Measurements from ENCODE around the gene TRPM2.
"Not testable (repeated sequence)": the region's sequence is repeated elsewhere in the genome, so short reads cannot be mapped to it uniquely, and the experiment has no call there.

TRPM2 gene

GRCh38 chr21:44414291-44415072 is 61.1 kb downstream of the TRPM2 start:
- Histone ChIP-seq H3K36me3 (ENCODE audit: control insufficient read depth, insufficient read depth, low read length) (no peaks in the 10 kb centered on the region), H3K27me3 (ENCODE audit: control insufficient read depth, insufficient read depth, low read length) (peaks cover 9% of the 10 kb centered on the region), H3K9me3 (ENCODE audit: control insufficient read depth, low read length) (no peaks in the 10 kb centered on the region), H3K4me3 (ENCODE audit: low read length) (no peak overlapping the region), H3K9ac (ENCODE audit: low read length) (no peak overlapping the region), H3K4me1 (ENCODE audit: control insufficient read depth, insufficient read depth, low read length) (no peaks in the 10 kb centered on the region)

DNA sequence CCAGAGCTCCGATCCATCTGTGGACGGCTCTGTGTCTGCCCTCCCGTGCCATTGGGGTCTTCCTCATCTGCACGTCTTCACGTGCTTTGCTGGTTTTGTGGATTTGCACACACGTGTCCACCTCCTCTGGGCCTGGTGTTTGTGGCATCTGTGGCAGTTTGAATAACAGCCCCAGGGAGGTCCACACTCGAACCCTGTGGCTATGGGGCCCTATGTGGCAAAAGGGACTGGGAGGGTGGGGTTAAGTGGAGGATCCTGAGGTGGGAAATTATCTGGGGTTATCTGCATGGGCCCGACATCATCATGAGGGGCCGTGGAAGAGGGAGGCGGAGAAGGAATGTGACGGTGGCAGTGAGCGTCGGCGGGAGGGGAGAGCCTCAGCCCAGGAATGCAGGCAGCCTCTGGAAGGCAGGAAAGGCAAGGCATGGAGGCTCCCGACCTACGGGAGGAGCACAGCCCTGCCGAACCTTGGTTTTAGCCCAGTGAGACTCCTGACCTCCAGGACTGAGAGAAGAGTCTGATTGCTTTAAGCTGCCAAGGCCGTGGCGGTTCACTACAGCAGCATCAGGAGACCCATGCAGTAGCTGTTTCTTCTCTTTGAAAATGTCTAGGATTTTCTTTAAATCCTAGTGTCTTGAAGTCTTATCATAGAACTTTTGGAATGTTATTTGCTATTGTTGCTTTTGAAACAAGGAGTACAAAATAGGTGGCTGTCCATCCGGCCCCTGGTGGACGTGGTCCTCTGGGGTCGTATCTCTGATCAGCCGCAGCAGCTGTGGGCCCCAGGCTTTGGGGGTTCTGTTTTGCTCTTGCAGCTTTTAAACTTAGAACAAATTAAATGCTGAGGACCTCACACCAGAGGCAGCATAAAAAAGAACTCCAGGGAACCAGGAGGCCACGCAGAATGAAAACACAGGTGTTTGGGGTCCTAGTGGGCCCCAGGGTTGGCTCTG is 61.9 kb downstream of the TRPM2 start:
- Histone ChIP-seq H3K4me1 (ENCODE audit: control insufficient read depth, insufficient read depth, low read length) (no peaks in the 10 kb centered on the region), H3K27me3 (ENCODE audit: control insufficient read depth, insufficient read depth, low read length) (peaks cover 9% of the 10 kb centered on the region), H3K9ac (ENCODE audit: low read length) (no peak overlapping the region), H3K4me3 (ENCODE audit: low read length) (no peak overlapping the region), H3K9me3 (ENCODE audit: control insufficient read depth, low read length) (no peaks in the 10 kb centered on the region), H3K36me3 (ENCODE audit: control insufficient read depth, insufficient read depth, low read length) (no peaks in the 10 kb centered on the region)

GRCh38 chr21:44416193-44416592 is 62.8 kb downstream of the TRPM2 start:
- Histone ChIP-seq H3K4me3 (ENCODE audit: low read length) (no peak overlapping the region), H3K36me3 (ENCODE audit: control insufficient read depth, insufficient read depth, low read length) (no peaks in the 10 kb centered on the region), H3K9me3 (ENCODE audit: control insufficient read depth, low read length) (no peaks in the 10 kb centered on the region), H3K4me1 (ENCODE audit: control insufficient read depth, insufficient read depth, low read length) (no peaks in the 10 kb centered on the region), H3K9ac (ENCODE audit: low read length) (no peak overlapping the region), H3K27me3 (ENCODE audit: control insufficient read depth, insufficient read depth, low read length) (peaks cover 9% of the 10 kb centered on the region)

DNA sequence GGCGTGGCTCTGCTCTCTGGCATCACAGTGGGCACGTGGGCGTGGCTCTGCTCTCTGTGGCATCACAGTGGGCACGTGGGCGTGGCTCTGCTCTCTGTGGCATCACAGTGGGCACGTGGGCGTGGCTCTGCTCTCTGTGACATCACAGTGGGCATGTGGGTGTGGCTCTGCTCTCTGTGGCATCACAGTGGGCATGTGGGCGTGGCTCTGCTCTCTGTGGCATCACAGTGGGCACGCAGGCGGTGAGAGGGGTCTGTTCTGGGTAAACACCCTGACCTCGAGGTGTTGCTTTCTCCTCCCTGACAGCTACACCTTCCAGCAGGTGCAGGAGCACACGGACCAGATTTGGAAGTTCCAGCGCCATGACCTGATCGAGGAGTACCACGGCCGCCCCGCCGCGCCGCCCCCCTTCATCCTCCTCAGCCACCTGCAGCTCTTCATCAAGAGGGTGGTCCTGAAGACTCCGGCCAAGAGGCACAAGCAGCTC is 64.2 kb downstream of the TRPM2 start:
- not testable (repeated sequence) for H3K4me3 ChIP-seq (ENCODE audit: low read length); H3K36me3 ChIP-seq (ENCODE audit: control insufficient read depth, insufficient read depth, low read length); H3K9me3 ChIP-seq (ENCODE audit: control insufficient read depth, low read length); H3K27me3 ChIP-seq (ENCODE audit: control insufficient read depth, insufficient read depth, low read length); H3K4me1 ChIP-seq (ENCODE audit: control insufficient read depth, insufficient read depth, low read length); H3K9ac ChIP-seq (ENCODE audit: low read length)

DNA sequence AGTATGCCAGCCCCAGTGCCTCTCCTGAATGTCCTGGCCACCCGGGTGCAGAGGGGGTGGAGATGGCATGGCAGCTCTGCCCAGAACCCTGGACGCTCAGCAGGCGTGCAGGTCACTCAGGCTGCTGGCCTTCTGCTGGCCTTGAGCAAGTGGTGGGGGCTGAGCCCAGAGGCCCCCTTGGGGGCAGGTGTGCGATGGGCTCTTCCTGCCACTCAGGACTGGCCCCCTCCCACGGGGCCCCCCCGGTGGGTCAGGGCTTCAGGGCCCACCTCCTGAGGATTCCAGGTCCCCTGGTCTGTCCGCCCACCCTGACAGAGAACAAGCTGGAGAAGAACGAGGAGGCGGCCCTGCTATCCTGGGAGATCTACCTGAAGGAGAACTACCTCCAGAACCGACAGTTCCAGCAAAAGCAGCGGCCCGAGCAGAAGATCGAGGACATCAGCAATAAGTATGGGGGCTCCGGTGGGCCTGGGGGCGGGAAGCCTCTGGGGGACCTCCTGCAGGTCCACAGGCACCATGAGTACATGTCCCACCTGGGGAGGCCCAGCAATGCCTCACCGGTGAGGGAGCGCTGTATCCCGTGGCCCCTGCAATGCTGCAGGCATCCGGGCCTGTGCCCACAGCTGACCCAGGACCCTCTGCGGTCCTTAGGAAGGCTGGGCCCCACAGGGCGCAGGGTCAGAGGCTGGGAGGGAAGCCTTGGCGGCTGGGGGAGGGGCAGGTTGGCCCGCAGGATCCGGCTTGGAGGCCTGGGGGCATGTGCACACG is 64.9 kb downstream of the TRPM2 start:
- H3K9me3 ChIP-seq (ENCODE audit: control insufficient read depth, low read length), result no peaks in the 10 kb centered on the region
- no peak overlapping the region for H3K4me3 ChIP-seq (ENCODE audit: low read length)
- H3K9ac ChIP-seq (ENCODE audit: low read length), result no peak overlapping the region
- H3K36me3 ChIP-seq (ENCODE audit: control insufficient read depth, insufficient read depth, low read length), result no peaks in the 10 kb centered on the region
- H3K4me1 ChIP-seq (ENCODE audit: control insufficient read depth, insufficient read depth, low read length), result no peaks in the 10 kb centered on the region
- peaks cover 9% of the 10 kb centered on the region for H3K27me3 ChIP-seq (ENCODE audit: control insufficient read depth, insufficient read depth, low read length)

DNA sequence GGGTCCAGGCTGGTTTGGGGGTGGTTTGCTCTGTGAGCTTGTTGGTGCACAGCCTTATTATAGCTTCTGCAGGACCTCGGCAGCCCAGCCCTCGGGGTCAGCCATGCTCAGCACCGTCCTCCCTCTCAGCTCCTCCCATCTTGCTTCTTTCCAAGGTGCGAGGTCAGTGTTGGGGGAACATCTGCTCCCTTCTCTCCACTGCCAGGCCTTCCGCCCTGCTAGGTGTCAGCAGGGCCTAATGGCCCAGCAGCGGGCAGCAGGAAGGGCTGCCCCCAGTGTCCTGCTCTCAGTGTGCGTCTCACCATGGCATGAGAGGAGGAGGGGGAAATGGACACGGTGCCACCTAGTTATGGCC is 65.4 kb downstream of the TRPM2 start:
- Histone ChIP-seq H3K9me3 (ENCODE audit: control insufficient read depth, low read length) (no peaks in the 10 kb centered on the region), H3K4me3 (ENCODE audit: low read length) (no peak overlapping the region), H3K27me3 (ENCODE audit: control insufficient read depth, insufficient read depth, low read length) (peaks cover 9% of the 10 kb centered on the region), H3K9ac (ENCODE audit: low read length) (no peak overlapping the region), H3K4me1 (ENCODE audit: control insufficient read depth, insufficient read depth, low read length) (no peaks in the 10 kb centered on the region), H3K36me3 (ENCODE audit: control insufficient read depth, insufficient read depth, low read length) (no peaks in the 10 kb centered on the region)

DNA sequence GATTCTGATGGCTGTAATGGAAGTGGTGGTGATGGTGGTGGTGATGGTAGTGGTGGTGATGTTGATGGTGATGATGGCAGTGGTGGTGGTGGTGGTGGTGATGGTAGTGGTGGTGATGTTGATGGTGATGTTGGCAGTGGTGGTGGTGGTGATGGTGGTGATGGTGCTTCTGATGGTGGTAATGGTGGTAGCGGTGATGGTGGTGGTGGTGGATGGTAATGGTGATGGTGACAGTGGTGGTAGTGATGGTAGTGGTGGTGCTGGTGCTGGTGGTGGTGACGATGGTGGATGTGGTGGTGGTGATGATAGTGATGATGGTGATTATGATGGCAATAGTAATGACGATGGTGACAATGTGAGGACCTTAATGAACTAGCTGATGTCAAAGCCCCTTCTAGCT is 66.3 kb downstream of the TRPM2 start:
- Histone ChIP-seq H3K4me3 (ENCODE audit: low read length) (no peak overlapping the region), H3K36me3 (ENCODE audit: control insufficient read depth, insufficient read depth, low read length) (no peaks in the 10 kb centered on the region), H3K9ac (ENCODE audit: low read length) (no peak overlapping the region), H3K27me3 (ENCODE audit: control insufficient read depth, insufficient read depth, low read length) (peaks cover 9% of the 10 kb centered on the region), H3K9me3 (ENCODE audit: control insufficient read depth, low read length) (no peaks in the 10 kb centered on the region), H3K4me1 (ENCODE audit: control insufficient read depth, insufficient read depth, low read length) (no peaks in the 10 kb centered on the region)

GRCh38 chr21:44420416-44421205 is 67.2 kb downstream of the TRPM2 start:
- Histone ChIP-seq H3K36me3 (ENCODE audit: control insufficient read depth, insufficient read depth, low read length) (no peaks in the 10 kb centered on the region), H3K4me1 (ENCODE audit: control insufficient read depth, insufficient read depth, low read length) (no peaks in the 10 kb centered on the region), H3K27me3 (ENCODE audit: control insufficient read depth, insufficient read depth, low read length) (peaks cover 4% of the 10 kb centered on the region), H3K4me3 (ENCODE audit: low read length) (no peak overlapping the region), H3K9ac (ENCODE audit: low read length) (no peak overlapping the region), H3K9me3 (ENCODE audit: control insufficient read depth, low read length) (no peaks in the 10 kb centered on the region)

- Histone ChIP-seq H3K27me3 (ENCODE audit: control insufficient read depth, insufficient read depth, low read length) (no peaks in the 10 kb centered on the region), H3K9me3 (ENCODE audit: control insufficient read depth, low read length) (no peaks in the 10 kb centered on the region), H3K4me3 (ENCODE audit: low read length) (no peak overlapping the region), H3K9ac (ENCODE audit: low read length) (no peak overlapping the region), H3K4me1 (ENCODE audit: control insufficient read depth, insufficient read depth, low read length) (no peaks in the 10 kb centered on the region), H3K36me3 (ENCODE audit: control insufficient read depth, insufficient read depth, low read length) (no peaks in the 10 kb centered on the region)
Measured at GRCh38 chr21:44421901-44422840, 68.8 kb downstream of the TRPM2 start.

DNA sequence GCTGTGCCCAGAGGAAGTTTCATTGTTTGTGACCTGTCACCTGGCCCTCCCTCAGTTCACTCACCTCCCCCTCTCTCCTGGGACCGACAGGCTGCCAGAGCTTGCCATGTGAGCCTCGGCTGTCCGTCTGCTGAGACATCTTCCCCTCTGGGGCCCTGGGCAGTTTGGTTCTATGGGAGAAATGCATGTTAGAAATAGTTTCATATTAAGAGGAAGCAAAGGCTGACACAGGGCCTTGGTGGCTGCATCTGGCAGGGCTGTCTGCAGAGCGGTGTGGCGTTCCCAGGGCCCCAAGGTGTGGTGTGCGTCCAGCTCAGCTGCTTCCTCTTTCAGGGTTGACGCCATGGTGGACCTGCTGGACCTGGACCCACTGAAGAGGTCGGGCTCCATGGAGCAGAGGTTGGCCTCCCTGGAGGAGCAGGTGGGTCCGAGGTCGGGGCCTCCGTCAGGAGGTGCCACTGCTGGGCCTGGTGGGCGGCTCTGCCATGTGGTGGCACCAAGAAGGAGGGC is 69.9 kb downstream of the TRPM2 start:
- no peaks in the 10 kb centered on the region for H3K27me3 ChIP-seq (ENCODE audit: control insufficient read depth, insufficient read depth, low read length)
- no peaks in the 10 kb centered on the region for H3K36me3 ChIP-seq (ENCODE audit: control insufficient read depth, insufficient read depth, low read length)

More for the DNA sequence above, 69.9 kb downstream of the TRPM2 start:
- H3K4me1 ChIP-seq (ENCODE audit: control insufficient read depth, insufficient read depth, low read length), result peaks cover 7% of the 10 kb centered on the region
- H3K9ac ChIP-seq (ENCODE audit: low read length), result no peak overlapping the region
- no peak overlapping the region for H3K4me3 ChIP-seq (ENCODE audit: low read length)
- H3K9me3 ChIP-seq (ENCODE audit: control insufficient read depth, low read length), result no peaks in the 10 kb centered on the region
